Activated CD8-positive, alpha-beta T cell treated with anti-CD3 and anti-CD28 coated beads for 36 hours (primary cell): ENCODE data around the gene SPAG9. TPM values are rescaled to one million over a fixed set of nuclear protein-coding genes. Genes with fewer than 3 reads are reported as not detected.

ENCODE experiments used
- ATAC-seq: fragments of 200-7000 bp; cut with Tn5 transposase; one replicate; pipeline ENCODE4 v1.10.0; 2021; ENCODE audit warnings: mild to moderate bottlenecking, moderate library complexity
- CTCF ChIA-PET: fragments of 350-600 bp; sonication (Branson Sonifier 250); formaldehyde crosslinking; loops from one replicate; lab custom pipeline; 2021; ENCODE audit warnings: antibody characterized with exemption; lab: Charles Lee
- POLR2A ChIA-PET: fragments of 350-600 bp; sonication (Branson Sonifier 250); formaldehyde crosslinking; loops from one replicate; lab custom pipeline; 2021; ENCODE audit warnings: antibody characterized with exemption; lab: Charles Lee
- DNase-seq: peaks from one replicate; pipeline ENCODE4 v3.0.0-alpha.2; 2020
- H3K27ac Mint-ChIP-seq: one replicate; pipeline ENCODE4 v1.8.0; 2021; ENCODE audit warnings: mild to moderate bottlenecking, mixed read lengths
- H3K27me3 Mint-ChIP-seq: one replicate; pipeline ENCODE4 v1.8.0; 2021; ENCODE audit warnings: mixed read lengths
- H3K36me3 Mint-ChIP-seq: one replicate; pipeline ENCODE4 v1.8.0; 2021; ENCODE audit warnings: low read depth, mixed read lengths
- H3K4me1 Mint-ChIP-seq: one replicate; pipeline ENCODE4 v1.8.0; 2021; ENCODE audit warnings: low read depth, mixed read lengths
- H3K4me3 Mint-ChIP-seq: one replicate; pipeline ENCODE4 v1.8.0; 2021; ENCODE audit warnings: mild to moderate bottlenecking, moderate library complexity, mixed read lengths
- H3K9me3 Mint-ChIP-seq: one replicate; pipeline ENCODE4 v1.8.0; 2021; ENCODE audit warnings: mixed read lengths
- intact Hi-C: fragments of 100-400 bp; cut with micrococcal nuclease; formaldehyde crosslinking; loops from one replicate; pipeline ENCODE4 v1.10.0; 2022
- total RNA-seq, 2 experiments: library from RNA; stranded (reverse); gene quantifications; one replicate each; pipeline ENCODE4 v1.2.3, GENCODE V29; 2021
- TF ChIP-seq, protein P1 (sequence below): fragments of 200-600 bp; IDR thresholded peaks from one replicate; pipeline ENCODE4 v1.8.0; 2022; ENCODE audit warnings: antibody characterized with exemption, mild to moderate bottlenecking

SPAG9 gene
- total RNA-seq, 2 experiments from 2014 or later = 54.3 to 59.8 TPM

DNA sequence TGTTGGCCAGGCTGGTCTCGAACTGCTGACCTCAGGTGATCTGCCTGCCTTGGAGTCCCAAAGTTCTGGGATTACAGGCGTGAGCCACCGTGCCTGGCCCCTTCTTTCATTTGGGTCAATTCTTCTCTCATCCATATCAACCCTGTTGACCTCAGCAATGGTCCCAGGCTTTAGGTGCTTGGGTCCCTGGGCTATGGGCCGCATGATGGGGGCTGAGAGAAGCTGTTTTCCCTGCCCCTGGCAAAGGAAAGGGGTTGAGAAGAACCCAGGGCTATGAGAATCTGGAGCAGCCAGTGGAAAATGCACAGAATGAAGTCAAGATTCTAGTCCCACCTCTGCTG, 164.3 kb downstream of the SPAG9 start:
- Mint-ChIP-seq H3K27me3 (no peaks in the 10 kb centered on the region), H3K27ac (no peak overlapping the region), H3K4me1 (peaks cover 2% of the 10 kb centered on the region), H3K36me3 (no peaks in the 10 kb centered on the region), H3K4me3 (no peak overlapping the region), H3K9me3 (no peaks in the 10 kb centered on the region)
- TF ChIP-seq, protein P1, sequence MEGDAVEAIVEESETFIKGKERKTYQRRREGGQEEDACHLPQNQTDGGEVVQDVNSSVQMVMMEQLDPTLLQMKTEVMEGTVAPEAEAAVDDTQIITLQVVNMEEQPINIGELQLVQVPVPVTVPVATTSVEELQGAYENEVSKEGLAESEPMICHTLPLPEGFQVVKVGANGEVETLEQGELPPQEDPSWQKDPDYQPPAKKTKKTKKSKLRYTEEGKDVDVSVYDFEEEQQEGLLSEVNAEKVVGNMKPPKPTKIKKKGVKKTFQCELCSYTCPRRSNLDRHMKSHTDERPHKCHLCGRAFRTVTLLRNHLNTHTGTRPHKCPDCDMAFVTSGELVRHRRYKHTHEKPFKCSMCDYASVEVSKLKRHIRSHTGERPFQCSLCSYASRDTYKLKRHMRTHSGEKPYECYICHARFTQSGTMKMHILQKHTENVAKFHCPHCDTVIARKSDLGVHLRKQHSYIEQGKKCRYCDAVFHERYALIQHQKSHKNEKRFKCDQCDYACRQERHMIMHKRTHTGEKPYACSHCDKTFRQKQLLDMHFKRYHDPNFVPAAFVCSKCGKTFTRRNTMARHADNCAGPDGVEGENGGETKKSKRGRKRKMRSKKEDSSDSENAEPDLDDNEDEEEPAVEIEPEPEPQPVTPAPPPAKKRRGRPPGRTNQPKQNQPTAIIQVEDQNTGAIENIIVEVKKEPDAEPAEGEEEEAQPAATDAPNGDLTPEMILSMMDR = no peak
- ChIA-PET CTCF (interaction anchor here (0.8 to 8.6 kb wide), 20 partner anchors 10 to 197 kb away, joined by 3 to 132 read pairs (median 6); partner anchors contain the start of genes NME1 and TOB1), POLR2A (interaction anchor here (1.1 to 3.7 kb wide), 4 partner anchors 9 to 194 kb away, joined by 3 to 14 read pairs (median 4); partner anchors contain the start of gene TOB1)
- intact Hi-C loops = loop anchor here (2.0 to 10.0 kb wide), 2 partner anchors 104 to 172 kb away; no protein-coding TSS in a partner anchor
- DNase-seq (no peak), ATAC-seq (no peak)

DNA sequence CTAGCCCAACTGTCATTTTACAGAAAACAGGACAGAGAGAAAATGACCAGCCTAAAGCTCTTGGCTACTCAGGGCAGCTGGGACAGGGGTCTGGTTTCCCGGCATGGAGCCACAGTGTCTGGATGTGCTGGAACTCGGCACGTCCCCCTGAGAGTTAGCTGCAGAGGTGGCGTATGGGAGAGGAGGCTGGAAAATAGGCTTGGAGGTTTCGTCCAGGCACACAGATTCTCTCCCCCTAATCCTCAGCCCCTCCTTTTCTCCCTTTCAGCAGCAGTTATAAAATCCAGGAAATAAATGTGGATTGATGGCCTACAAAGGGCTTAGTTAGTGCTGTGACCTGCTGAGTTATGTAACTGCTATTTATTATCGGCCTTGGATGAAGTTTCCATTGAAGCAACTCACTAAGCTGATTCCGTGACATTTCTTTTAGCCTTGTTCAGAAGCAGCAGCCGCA, 165.0 kb downstream of the SPAG9 start:
- no peak for DNase-seq
- Mint-ChIP-seq H3K4me3 (no peak overlapping the region), H3K36me3 (no peaks in the 10 kb centered on the region), H3K9me3 (no peaks in the 10 kb centered on the region), H3K4me1 (peaks cover 4% of the 10 kb centered on the region), H3K27ac (no peak overlapping the region), H3K27me3 (no peaks in the 10 kb centered on the region)
- no peak for ATAC-seq
- ChIA-PET CTCF (interaction anchor here (1.0 to 8.6 kb wide), 10 partner anchors 10 to 173 kb away, joined by 3 to 132 read pairs (median 11); partner anchors contain the start of gene TOB1), POLR2A (interaction anchor here (1.3 to 3.7 kb wide), 3 partner anchors 10 to 104 kb away, joined by 3 to 14 read pairs (median 11); partner anchors contain the start of gene TOB1)
- TF ChIP-seq, protein P1 = no peak
- intact Hi-C loops = loop anchor here (2.0 to 10.0 kb wide), 2 partner anchors 103 to 171 kb away; no protein-coding TSS in a partner anchor

DNA sequence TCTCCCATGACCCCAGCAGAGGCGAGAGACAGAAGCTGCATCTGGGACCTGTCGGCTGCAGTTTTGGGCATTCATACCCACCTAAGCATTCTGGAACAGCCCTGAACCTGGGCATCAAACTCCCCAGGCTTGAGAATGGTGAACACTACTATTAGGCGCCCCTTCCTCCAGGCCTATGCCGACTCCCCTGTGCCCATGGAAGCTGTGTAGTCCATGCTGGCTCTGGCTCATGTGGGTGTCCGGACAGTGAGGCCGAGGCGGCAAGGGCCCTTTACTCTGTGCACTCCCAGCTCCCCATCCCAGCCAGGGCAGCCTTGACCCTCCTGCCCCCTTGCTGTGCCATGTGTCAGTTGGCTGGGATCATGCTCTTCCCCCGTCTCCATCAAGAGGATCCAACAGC, 165.5 kb downstream of the SPAG9 start:
- Mint-ChIP-seq H3K4me3 (no peak overlapping the region), H3K9me3 (no peaks in the 10 kb centered on the region), H3K4me1 (peaks cover 8% of the 10 kb centered on the region), H3K27me3 (no peaks in the 10 kb centered on the region), H3K27ac (no peak overlapping the region), H3K36me3 (no peaks in the 10 kb centered on the region)
- intact Hi-C loops = loop anchor here (10.0 kb wide), 1 partner anchor 170 kb away; no protein-coding TSS in a partner anchor
- DNase-seq (no peak), ATAC-seq (no peak)
- POLR2A ChIA-PET = interaction anchor here (2.4 to 3.7 kb wide), 2 partner anchors 89 to 103 kb away, joined by 11 to 14 read pairs; partner anchors contain the start of gene TOB1
- TF ChIP-seq, protein P1 = no peak
- CTCF ChIA-PET = interaction anchor here (0.6 to 8.6 kb wide), 11 partner anchors 10 to 173 kb away, joined by 3 to 132 read pairs (median 8); partner anchors contain the start of gene TOB1

DNA sequence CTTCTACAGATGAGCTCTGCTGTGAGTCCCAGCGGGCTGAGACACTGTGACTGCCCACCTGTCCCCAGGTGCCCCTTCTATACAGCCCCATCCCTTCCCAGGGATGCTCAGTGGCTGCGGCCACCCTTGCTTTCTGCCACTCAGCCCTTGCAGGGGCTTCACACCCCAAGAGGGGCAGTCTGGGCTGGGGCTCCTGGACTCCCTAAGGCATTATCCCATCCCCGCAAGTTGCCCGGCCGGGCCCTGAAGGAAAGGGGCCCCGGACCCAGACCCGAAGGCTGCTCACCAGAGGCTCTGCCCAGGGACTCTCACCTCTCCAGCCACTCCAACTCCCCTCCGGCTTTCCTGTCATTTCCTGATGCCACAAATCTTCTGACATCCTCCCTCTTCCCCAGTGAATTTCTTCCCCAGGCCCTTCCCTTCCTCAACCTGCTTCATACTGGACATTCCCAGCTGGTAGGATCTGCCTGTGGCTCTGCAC, 166.0 kb downstream of the SPAG9 start:
- ATAC-seq (no peak), DNase-seq (no peak)
- Mint-ChIP-seq H3K27ac (no peak overlapping the region), H3K9me3 (no peaks in the 10 kb centered on the region), H3K36me3 (no peaks in the 10 kb centered on the region), H3K4me1 (peaks cover 8% of the 10 kb centered on the region), H3K27me3 (no peaks in the 10 kb centered on the region), H3K4me3 (no peak overlapping the region)
- ChIA-PET POLR2A (interaction anchor here (1.3 to 3.7 kb wide), 3 partner anchors 10 to 102 kb away, joined by 4 to 14 read pairs (median 11); partner anchors contain the start of gene TOB1), CTCF (interaction anchor here (0.6 to 8.6 kb wide), 7 partner anchors 11 to 138 kb away, joined by 3 to 132 read pairs (median 8); partner anchors contain the start of gene TOB1)
- TF ChIP-seq, protein P1 = no peak
- intact Hi-C loops = loop anchor here (10.0 kb wide), 1 partner anchor 170 kb away; no protein-coding TSS in a partner anchor
